ENCODE data around the gene CRISP1.
"Not testable (repeated sequence)": the region's sequence is repeated elsewhere in the genome, so short reads cannot be mapped to it uniquely, and the experiment has no call there.

Gene CRISP1, protein sequence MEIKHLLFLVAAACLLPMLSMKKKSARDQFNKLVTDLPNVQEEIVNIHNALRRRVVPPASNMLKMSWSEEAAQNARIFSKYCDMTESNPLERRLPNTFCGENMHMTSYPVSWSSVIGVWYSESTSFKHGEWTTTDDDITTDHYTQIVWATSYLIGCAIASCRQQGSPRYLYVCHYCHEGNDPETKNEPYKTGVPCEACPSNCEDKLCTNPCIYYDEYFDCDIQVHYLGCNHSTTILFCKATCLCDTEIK

DNA sequence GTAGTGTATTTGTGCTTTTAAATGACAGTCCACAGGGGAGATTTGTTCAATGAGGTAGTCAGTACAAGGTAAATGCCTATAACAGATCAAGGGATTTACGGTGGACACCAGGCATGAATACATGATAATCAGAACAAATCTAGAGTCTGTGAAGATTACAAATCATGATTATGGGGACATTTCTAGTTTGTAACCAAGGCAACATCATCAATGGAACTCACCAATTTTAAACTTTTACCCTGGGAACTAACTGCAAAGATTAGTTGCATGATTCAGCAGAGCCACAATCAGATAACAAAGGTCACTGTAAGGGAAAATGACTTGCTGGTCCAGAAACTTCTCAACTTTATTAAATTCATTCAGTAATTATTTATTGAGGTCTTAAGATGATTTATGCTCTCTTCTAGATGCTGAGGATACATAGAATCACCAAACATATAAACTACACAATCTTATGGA is at the start of gene CRISP1:
Gene CRISP1, minus strand, starts transcription at position 51 of the 459 bp plus-strand sequence. CDS start 9,135 bp downstream, outside the sequence.
- H3K27me3 Mint-ChIP-seq = no peaks in the 10 kb centered on the region
- no peaks in the 10 kb centered on the region for H3K36me3 Mint-ChIP-seq
- no peaks in the 10 kb centered on the region for H3K4me1 Mint-ChIP-seq
- no peak within 1 kb of the TSS for H3K4me3 Mint-ChIP-seq
- DNase-seq = no peak
- CTCF ChIA-PET = no interaction called here
- no peak within 1 kb of the TSS for H3K27ac Mint-ChIP-seq
- peaks cover 3% of the 10 kb centered on the region for H3K9me3 Mint-ChIP-seq

- Mint-ChIP-seq H3K9me3 (no peaks in the 10 kb centered on the region), H3K4me1 (no peaks in the 10 kb centered on the region), H3K27ac (no peak overlapping the region), H3K27me3 (no peaks in the 10 kb centered on the region), H3K36me3 (no peaks in the 10 kb centered on the region), H3K4me3 (no peak overlapping the region)
- no peak for DNase-seq
- CTCF ChIA-PET = interaction anchor here (0.5 kb wide), 1 partner anchor 1843 kb away, joined by 4 read pairs; no protein-coding TSS in a partner anchor
These were observed 48.7 kb upstream of the CRISP1 start for GRCh38 chr6:49915035-49915434.

DNA sequence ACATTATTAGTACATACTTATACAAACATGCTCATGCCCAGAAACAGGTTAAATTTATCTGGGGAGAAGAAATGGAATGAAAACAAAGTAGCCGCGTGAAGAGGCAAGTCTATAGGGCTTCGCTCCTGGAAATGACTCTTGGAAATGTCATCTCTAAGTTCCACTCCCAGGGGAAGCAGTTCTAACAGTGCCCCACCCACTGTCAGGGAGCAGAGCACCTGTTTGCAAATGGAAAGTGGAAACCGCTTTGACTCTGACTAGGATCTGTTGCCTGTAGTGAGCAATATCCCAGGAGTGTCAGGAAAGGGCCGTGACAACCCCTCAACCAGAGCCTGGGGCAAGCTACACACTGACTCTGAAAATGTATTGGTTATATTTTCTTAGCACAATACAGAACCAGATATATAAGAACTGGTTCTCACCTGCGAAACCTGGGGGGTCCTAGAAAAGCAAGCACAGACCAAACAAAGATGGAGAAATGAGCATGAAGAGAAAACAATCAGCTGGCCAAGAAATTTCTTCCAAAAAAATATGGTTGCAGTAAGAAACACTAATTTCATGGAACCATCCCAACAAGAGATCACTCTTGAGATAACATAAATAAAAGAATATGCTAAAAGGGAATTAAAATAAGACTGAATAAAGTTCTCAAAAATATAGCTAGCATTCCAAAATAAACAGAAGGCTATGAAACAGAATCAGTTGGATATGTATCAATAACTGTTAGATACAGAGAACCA is 47.5 kb upstream of the CRISP1 start:
- Mint-ChIP-seq H3K27me3 (no peaks in the 10 kb centered on the region), H3K36me3 (no peaks in the 10 kb centered on the region), H3K27ac (no peak overlapping the region), H3K4me3 (no peak overlapping the region), H3K9me3 (no peaks in the 10 kb centered on the region), H3K4me1 (no peaks in the 10 kb centered on the region)
- DNase-seq = no peak
- CTCF ChIA-PET = no interaction called here

- Mint-ChIP-seq H3K27ac (no peak overlapping the region), H3K27me3 (no peaks in the 10 kb centered on the region), H3K9me3 (no peaks in the 10 kb centered on the region), H3K36me3 (no peaks in the 10 kb centered on the region), H3K4me1 (no peaks in the 10 kb centered on the region), H3K4me3 (no peak overlapping the region)
- no peak for DNase-seq
- CTCF ChIA-PET = no interaction called here
These were observed 45.9 kb upstream of the CRISP1 start for GRCh38 chr6:49912196-49912595.

GRCh38 chr6:49911252-49911651 is 44.9 kb upstream of the CRISP1 start:
- Mint-ChIP-seq H3K4me3 (no peak overlapping the region), H3K4me1 (no peaks in the 10 kb centered on the region), H3K27me3 (no peaks in the 10 kb centered on the region), H3K27ac (no peak overlapping the region), H3K36me3 (no peaks in the 10 kb centered on the region), H3K9me3 (no peaks in the 10 kb centered on the region)
- CTCF ChIA-PET = no interaction called here
- DNase-seq = no peak

GRCh38 chr6:49909563-49909962 is 43.2 kb upstream of the CRISP1 start:
- no peaks in the 10 kb centered on the region for H3K4me1 Mint-ChIP-seq
- H3K27me3 Mint-ChIP-seq = no peaks in the 10 kb centered on the region
- DNase-seq = no peak
- H3K4me3 Mint-ChIP-seq = no peak overlapping the region
- no peak overlapping the region for H3K27ac Mint-ChIP-seq
- no peaks in the 10 kb centered on the region for H3K9me3 Mint-ChIP-seq
- no peaks in the 10 kb centered on the region for H3K36me3 Mint-ChIP-seq
- CTCF ChIA-PET = no interaction called here

DNA sequence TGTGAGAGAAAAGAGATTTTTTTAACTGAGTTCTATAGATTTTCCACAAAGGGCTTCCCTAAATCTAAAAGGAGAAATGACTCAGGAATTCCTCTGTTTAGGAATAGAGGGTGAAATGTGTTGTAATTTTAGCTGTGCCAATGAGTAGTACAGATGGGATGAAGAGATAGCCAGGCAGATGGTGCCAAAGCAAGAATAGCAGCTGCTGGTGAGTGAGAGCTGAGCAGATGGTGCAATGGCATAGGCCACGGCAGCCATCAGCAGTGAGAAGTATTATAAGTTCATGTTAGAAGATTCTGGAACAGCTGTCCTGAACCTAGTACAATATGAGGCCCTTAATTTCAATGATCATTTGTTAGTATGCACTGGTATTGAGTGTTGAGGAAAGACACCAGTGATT is 40.2 kb upstream of the CRISP1 start:
- H3K9me3 Mint-ChIP-seq = no peaks in the 10 kb centered on the region
- H3K4me3 Mint-ChIP-seq = no peak overlapping the region
- H3K36me3 Mint-ChIP-seq = no peaks in the 10 kb centered on the region
- no peaks in the 10 kb centered on the region for H3K4me1 Mint-ChIP-seq
- CTCF ChIA-PET = no interaction called here
- no peak overlapping the region for H3K27ac Mint-ChIP-seq
- DNase-seq = no peak
- H3K27me3 Mint-ChIP-seq = no peaks in the 10 kb centered on the region

DNA sequence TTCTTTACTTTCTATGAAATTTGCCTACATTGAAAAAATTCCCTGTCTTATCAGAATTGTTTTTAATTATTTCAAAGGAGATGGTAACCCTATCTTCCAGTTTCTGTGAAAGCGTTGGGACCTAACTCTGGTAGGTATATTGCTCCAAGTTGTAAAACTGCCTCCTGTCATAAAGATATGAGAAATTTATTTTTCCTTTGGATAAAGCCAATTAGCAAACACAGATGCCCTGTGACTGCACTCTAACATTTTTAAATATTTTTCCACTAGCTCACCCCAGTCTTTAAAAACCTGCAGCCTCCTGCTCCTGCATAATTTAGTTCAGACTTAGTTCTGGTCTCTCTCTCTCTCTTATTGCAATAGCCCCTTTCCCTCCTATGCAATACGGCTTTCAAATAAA is 39.0 kb upstream of the CRISP1 start:
- CTCF ChIA-PET = no interaction called here
- Mint-ChIP-seq H3K9me3 (no peaks in the 10 kb centered on the region), H3K27ac (no peak overlapping the region), H3K4me3 (no peak overlapping the region), H3K4me1 (no peaks in the 10 kb centered on the region), H3K27me3 (no peaks in the 10 kb centered on the region), H3K36me3 (no peaks in the 10 kb centered on the region)
- no peak for DNase-seq

DNA sequence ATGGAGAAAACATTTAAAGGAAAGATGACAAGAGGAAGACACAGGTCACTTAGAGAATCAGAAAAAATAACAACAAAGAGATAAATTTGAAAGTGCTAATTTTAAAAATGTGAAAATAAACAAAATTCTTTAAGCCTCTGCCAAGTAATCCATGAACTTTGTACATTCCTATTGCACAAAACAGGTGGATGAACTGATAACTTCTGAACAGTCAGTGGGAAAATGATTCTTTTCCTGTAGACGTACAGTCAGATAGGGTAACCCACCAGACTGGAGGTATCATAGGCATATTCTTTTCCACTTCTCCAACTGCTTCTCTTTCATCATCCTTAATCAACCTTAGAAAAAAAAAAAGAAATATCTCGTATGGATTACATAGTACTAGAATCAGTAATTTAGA is 36.5 kb upstream of the CRISP1 start:
- Mint-ChIP-seq H3K36me3 (no peaks in the 10 kb centered on the region), H3K4me3 (no peak overlapping the region), H3K9me3 (no peaks in the 10 kb centered on the region), H3K27me3 (no peaks in the 10 kb centered on the region), H3K27ac (no peak overlapping the region), H3K4me1 (no peaks in the 10 kb centered on the region)
- CTCF ChIA-PET = no interaction called here
- DNase-seq = no peak

DNA sequence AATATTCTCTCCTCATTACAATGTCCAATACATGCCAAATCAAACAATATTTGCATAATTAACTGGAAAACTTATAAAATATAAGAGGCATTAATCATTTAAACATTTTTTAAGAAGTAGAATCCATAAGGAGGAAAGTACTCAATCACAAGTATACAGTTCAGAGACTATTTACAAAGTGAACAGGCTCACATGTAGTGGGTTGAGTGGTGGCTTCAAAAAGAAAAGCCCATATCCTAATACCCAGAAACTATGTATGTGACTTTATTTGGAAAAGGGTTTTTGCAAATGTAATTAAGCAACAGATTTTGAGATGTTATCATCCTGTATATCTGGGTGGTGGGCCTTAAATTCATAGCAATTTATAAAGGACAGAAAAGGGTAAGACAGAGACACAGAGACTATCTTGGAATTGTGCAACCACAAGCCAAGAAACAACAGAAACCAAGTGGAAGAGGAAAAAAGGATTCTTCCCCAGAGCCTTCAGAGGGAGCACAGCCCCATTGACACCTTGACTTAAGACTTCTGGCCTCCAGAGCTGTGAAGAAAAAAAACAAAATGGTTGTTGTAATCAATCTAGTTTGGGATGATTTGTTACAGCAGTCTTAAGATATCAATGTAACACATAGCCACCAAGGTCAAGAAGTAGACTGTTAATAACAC is 32.7 kb upstream of the CRISP1 start:
- CTCF ChIA-PET = no interaction called here
- H3K27me3 Mint-ChIP-seq = no peaks in the 10 kb centered on the region
- no peak overlapping the region for H3K27ac Mint-ChIP-seq
- DNase-seq = no peak
- no peaks in the 10 kb centered on the region for H3K36me3 Mint-ChIP-seq
- H3K4me3 Mint-ChIP-seq = no peak overlapping the region
- H3K9me3 Mint-ChIP-seq = no peaks in the 10 kb centered on the region
- H3K4me1 Mint-ChIP-seq = no peaks in the 10 kb centered on the region

DNA sequence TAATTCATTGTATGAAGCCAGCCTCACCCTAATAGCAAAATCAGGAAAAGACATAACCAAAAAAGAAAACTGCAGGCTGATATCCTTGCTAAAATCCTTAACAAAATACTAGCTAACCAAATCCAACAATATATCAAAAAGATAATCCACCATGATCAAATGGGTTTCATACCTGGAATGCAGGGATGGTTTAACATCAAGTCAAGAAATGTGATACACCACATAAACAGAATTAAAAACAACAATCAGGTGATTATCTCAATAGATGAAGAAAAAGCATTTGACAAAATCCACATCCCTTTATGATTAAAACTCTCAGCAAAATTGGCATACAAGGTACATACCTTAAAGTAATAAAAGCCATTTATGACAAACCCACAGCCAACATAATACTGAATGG is 29.2 kb upstream of the CRISP1 start:
- H3K4me1 Mint-ChIP-seq, H3K36me3 Mint-ChIP-seq, H3K9me3 Mint-ChIP-seq, DNase-seq, H3K4me3 Mint-ChIP-seq, CTCF ChIA-PET, H3K27ac Mint-ChIP-seq, H3K27me3 Mint-ChIP-seq: not testable (repeated sequence)

DNA sequence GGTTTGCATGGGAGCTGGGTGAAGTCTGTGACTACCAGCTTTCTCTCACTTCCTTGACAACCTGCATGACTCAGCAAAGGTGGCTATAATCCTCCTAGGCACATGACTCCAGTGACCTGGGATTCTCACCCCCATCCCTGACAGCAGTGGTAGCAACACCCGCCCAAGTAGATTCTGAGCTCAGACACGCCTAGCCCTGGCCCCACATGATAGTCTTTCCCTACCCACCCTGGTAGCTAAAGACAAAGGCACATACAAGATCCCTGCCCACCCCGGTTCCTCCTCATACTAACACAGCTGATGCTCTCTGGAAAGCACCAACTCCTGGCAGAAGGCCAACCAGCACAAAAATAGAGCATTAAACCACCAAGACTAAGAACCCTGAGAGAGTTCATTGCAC is 25.9 kb upstream of the CRISP1 start:
- Mint-ChIP-seq H3K4me3 (no peak overlapping the region), H3K27ac (no peak overlapping the region), H3K9me3 (peaks cover 3% of the 10 kb centered on the region), H3K36me3 (no peaks in the 10 kb centered on the region), H3K4me1 (peaks cover 4% of the 10 kb centered on the region), H3K27me3 (no peaks in the 10 kb centered on the region)
- CTCF ChIA-PET = no interaction called here
- DNase-seq = no peak

GRCh38 chr6:49890988-49891387 is 24.7 kb upstream of the CRISP1 start:
- no peaks in the 10 kb centered on the region for H3K36me3 Mint-ChIP-seq
- peaks cover 4% of the 10 kb centered on the region for H3K4me1 Mint-ChIP-seq
- H3K4me3 Mint-ChIP-seq = no peak overlapping the region
- H3K27ac Mint-ChIP-seq = no peak overlapping the region
- CTCF ChIA-PET = interaction anchor here (0.6 kb wide), 1 partner anchor 539 kb away, joined by 3 read pairs; no protein-coding TSS in a partner anchor
- DNase-seq = no peak
- H3K27me3 Mint-ChIP-seq = no peaks in the 10 kb centered on the region
- H3K9me3 Mint-ChIP-seq = peaks cover 3% of the 10 kb centered on the region

DNA sequence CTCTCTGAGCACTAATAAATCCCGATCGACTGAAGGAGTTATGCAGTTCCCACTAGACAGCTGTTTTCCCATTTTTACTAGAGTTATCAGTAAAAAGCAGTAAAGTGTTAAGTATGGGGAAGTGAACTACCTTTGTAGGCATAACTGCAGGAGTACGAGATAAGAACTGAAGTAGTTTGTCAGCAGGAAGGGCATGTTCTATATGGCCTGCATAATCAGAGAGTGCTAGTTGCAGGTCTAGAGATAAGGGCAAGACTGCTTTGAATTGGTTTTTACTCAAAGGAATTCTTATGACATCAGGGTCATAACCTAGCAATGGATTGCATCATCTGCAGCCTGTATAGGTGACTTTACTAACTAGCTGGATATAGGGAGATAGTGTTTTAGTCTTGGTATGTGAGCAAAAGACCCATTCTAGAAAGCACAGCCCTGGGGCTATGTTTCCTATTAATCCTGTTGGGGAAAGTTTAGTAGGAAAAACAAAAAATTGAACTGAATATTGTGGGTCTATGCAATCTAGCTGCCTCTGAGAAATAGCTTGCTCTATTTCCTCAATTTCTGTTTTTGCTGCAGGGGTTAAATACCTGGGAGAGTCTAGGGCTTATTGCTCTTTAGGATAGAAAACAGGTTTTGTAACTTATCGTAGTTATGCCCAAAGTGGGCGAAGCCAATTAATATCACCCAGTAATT is 22.6 kb upstream of the CRISP1 start:
- Mint-ChIP-seq H3K9me3 (peaks cover 6% of the 10 kb centered on the region), H3K27ac (no peak overlapping the region), H3K4me3 (no peak overlapping the region), H3K4me1 (peaks cover 4% of the 10 kb centered on the region), H3K36me3 (no peaks in the 10 kb centered on the region), H3K27me3 (no peaks in the 10 kb centered on the region)
- CTCF ChIA-PET = no interaction called here
- no peak for DNase-seq
